Stimulated activated CD8-positive, alpha-beta memory T cell treated with anti-CD3 and anti-CD28 coated beads, Interleukin-7, amount 100 ng/mL, for 24 hours (primary cell): ENCODE data around the gene KATNAL1.
"Not testable (repeated sequence)": the region's sequence is repeated elsewhere in the genome, so short reads cannot be mapped to it uniquely, and the experiment has no call there.

Experiments used
- DNase-seq: peaks from one replicate; pipeline ENCODE4 v3.0.0-alpha.2; 2020; ENCODE audit warnings: low read depth

KATNAL1 gene

DNA sequence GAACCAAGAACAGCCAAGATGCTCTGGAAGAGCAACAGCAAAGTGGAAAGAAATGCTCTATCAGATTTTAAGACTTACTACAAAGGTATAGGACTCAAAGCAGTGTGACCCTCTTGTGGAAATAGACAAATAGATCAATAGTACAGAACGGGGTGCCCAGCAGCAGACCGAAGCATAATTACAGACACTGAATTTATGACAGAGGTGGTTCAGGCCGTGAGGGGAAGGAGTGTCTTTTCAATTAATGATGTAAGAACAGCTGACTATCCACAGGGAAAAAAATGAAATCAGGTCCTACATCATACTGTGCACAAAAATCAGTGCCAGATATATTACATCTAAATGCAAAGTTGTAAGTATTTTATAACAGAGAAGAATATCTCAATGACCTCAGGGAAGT, 95.6 kb downstream of the KATNAL1 start:
- DNase-seq = no peak

DNA sequence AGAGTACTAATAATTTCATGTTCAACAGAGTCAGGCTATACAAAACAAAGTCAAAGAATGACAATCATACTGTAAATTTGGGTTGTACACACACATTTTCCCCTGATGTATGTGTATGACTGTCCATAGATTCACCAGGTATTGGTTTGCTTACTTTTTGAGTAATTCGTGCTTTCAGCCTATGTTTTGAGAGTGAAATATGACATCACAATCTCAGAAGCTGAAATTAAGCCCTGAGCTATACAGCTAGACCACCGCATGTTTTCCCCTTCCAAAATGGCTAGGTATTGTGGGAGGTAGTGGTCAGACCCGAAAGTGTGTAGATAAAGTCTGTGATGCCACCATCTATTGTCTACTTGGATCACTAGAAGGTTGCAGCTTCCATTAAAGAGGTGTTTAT, 102.8 kb downstream of the KATNAL1 start:
- DNase-seq = no peak

DNA sequence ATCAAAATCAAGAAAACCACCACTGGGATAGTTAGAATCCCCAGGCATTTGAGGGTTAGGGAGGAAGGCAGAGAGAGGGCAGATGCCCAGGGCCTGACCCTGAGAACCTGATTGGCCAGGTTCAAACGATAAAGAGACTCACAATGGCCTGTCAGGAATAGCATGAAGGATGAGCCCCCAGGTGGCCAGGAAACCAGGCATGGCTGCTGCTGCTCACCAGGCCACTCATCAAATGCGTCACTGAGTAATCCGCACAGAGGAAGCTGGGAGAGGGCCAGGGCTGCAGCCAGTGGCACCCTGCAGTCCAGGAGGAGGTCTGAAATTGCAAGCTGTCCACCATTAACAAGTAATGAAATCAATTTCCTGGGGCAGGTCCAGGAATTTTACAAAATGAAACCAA, 111.3 kb downstream of the KATNAL1 start:
- no peak for DNase-seq

DNA sequence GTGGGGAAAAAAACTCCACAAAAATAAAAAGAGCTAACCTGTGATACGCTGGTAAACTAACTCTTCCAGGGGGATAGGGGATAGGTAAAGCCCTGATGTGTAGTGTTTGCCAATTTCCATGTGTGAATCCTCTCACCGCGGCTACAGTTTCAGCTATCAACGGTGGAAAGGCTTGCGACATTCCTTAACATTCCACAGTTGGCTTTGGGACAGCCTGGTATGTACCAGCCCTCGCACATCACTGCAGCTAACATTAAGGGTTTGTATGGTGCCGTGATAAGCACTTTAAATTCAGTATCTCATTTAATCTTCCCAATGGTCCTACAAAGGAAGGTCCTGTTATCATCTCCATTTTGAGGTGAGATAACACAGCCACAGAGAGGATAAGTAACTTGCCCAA, 112.4 kb downstream of the KATNAL1 start:
- no peak for DNase-seq

DNA sequence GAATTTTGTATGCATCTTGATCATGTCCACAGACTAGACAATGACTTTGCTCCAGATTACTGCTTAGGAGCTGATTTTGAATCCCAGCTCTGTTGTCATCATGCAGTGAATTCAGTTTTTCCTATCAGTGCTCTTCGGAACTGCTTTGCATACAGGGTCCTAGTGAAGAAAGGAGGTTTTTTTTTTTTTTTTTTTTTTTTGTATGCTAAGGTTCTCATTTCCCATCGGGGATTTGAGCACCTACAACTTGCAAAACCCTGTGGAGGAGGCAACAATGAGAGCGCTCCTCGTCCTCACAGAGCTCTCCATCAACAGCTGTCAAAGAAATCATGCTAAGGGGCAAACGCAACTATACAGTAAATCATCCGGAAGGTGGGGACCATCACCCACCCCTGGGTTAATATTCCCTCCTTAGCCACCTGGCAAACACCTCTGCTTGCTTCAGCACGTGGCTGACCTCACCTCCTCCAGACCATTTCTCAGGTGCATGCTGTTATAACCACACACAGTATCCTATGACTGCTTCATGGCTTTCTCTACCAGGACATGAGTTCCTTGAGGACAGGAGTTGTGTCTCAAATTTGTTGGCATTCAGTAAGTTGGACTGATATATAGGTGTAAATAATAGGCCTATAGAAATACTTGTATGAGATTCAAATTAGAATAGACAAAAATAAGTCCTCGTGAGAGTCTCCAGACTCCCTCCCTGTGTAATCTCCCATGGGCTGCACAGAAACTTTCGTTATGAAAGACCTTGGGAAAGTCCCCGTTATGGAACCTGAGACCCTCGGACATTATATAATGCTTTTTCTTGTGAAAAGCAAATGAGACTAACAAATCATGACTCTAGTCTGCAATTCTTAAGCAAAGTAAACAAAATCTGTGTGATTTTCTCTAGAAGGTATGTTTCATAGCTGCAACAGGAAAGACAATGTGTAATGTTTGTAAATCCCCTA, 113.8 kb downstream of the KATNAL1 start:
- no peak for DNase-seq

DNA sequence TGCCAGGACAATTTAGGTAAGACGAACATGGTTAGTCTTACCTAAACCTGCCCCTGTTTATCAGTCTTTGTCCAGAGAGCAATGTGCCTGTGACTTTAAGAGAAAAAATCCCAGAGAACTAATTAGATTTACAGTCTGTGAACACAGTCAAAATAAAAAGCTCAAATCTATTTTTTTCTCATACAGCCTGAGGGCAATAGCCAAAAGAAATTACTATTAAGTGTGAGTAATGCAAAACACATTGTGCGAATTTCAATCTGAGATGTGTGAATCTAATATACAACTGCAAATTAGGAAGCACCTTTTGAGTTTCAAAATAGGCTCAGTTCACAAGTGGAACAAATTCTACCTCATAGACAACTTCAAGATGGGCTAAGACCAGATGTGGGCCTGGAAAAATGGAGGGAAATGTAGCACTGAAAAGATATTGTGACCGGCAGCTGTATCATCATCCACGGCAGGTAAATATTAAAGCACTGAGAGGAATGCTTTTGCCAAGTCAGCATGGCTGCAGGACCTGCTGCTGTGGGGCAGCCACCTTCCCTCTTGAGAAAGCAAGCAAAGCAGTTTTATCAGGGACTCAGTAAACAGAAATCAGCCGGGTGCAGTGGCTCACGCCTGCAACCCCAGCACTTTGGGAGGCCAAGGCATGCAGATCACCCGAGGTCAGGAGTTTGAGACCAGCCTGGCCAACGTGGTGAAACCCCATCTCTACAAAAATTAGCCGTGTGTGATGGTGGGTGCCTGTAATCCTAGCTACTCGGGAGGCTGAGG, 114.8 kb downstream of the KATNAL1 start:
- DNase-seq = no peak

DNA sequence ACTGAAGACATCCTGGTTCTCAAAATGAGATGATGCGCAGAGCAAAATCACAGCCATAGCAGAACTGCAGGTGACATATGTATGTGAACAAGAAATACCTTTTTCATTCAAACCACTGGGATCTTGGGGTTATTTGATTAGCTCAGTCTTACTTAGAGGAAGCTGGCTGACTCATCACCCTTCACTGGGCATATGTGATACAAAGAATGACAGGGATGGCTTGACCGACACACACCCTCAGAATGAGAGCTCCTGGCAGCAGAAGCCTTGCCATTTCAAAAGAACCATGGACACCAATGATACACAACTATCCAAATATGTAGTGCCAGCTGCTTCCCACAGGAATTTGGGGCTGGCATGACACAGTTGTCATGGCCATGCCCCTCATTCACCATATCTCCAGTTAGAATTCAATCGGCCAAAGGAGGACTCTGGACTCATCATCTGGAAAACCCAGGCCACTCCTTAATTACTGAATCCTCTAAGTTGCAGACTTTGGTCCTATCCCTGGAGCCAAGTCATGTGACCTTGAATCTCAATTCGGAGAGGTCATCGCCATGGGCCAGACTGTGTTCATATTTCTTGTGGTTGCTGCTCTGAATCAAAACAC, 115.8 kb downstream of the KATNAL1 start:
- no peak for DNase-seq

DNA sequence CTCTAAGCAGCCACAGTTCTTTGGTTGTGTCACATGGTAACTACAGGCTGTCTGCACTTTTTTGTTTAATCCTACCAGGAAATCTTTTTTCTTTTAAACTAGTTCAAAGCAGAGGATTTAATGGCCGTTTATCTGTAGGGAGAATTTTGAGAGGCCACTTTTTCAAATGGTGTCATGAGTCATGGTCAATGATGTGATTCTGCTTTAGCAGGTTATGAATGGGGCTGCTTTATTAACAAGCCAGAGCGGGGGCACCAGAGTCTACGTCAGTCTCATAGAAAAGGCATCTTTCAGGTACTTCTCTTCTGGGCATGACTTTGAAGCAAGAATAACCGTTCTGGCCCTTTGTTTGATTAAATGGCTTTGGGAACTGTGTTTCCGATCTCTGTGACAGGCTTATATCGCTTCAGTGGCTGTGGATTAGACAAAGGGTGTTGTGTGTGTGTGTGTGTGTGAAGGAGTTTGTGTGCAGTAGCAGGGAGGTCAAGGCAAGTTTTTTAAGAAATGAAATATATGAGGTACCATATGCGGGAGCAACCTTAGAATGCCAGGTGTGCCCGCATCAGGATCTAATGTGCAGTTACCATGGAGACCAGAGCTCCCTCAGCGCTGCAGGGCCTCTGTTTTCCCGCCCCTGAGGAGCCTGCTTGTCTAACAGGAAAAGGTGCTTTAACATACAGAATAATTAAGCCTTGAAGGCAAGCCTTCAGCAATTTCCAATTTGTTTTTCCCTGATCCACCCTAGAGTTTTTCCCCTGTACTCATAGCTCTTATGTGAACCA, 120.5 kb downstream of the KATNAL1 start:
- DNase-seq = no peak

DNA sequence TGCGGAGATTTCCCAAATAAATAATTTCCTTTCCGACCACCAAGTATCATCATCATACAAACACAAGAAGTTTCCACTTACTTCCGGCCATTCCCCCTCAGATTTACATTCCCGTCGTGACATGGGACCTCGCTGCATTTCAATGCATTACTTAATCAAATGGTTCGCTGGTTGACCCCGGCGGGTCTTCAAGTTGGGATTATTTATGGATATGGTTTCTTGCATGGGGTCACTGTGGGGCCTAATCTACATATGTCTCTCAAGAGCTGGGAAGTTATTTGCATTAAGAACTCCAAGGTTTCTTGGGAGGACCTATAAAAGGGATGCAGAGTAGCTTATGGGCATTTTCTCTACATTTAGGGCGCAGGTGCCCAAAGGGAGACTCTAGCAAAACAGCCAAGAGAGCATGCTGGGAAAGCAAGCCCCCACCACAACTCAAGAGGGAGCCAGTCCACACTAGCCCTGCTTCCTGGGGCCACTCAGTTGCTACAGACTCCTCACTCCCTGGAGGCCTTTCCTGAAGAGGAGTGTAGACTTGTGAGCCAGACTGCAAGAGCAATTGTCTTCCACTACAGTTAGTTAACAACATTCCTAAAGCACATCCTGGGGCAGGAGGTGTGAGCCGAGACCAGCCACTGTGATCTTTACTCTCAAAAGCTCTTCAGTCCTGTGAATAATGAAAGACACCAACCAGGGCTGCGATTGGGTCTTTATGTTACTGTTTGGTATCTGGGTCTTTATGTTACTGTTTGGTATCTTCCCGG, 125.3 kb downstream of the KATNAL1 start:
- no peak for DNase-seq

DNA sequence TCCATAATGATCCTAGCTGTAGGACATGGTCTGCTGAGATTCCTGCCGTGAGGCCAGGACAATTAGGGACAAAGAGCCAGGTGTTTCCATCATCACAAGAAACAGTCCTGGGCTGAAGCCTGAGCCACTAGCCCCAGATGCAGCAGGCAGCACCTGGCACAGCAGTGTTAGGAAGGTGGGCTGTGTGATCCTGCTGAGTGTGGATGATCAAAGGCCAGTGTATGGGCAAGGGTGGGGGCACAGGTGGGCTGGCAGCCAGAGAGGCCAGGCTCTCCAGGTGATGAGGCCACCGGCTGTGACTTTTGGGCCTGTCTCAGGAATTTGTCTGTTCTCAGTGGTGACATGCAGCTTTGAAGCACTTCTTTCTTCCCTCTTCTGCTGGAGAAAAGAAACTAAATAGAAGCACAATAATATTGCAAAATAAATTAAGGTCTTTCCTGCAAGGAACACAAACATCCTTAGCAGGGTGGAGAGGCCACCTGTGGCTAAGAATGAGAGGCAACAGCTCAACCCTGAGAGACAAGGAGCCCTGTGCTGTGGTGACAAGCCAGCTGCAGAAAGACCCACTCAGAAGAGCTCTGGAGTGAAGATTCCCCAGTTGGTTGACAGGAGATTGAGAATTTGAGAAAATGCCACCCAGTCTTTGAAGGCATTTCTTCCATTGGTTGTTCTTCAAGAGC, 127.6 kb downstream of the KATNAL1 start:
- no peak for DNase-seq

DNA sequence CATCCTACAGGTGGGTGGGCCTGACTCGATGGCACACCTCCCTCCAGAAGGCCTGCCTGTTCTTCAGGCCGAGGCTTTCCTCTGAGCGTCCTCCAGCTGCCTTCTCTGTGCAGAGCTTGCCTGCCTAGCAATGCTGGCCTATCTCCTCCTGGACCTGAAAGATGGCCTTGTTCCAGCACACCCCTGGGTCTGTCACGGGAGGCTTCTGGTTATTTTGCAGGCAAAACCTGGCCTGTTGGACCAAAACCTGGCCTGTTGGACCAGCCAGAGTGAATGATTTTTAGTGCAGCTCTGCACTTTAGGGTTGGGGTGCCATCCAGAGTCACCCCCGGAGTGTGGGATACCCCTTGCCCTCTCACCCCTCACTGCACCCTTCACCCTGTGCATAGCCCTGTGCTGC, 128.4 kb downstream of the KATNAL1 start:
- DNase-seq = no peak

DNA sequence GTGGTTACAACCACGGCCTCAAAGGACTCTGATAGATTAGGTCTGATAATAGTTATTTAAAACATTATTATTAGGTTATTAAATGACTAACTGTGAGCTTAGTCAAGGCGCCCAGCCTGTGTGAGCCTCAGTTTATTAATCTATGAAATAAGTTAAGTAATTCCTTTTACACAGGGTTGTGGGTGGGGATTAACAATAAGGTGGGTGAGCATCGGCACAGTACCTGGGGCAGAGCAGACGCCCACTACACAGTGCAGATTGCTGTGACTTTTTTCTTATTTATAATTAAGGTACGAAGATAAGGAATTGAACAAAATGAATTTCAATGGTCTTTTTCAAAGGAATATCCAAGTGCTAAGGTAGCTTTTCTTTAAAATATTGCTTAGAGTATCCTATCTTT, 132.2 kb downstream of the KATNAL1 start:
- DNase-seq = no peak

DNA sequence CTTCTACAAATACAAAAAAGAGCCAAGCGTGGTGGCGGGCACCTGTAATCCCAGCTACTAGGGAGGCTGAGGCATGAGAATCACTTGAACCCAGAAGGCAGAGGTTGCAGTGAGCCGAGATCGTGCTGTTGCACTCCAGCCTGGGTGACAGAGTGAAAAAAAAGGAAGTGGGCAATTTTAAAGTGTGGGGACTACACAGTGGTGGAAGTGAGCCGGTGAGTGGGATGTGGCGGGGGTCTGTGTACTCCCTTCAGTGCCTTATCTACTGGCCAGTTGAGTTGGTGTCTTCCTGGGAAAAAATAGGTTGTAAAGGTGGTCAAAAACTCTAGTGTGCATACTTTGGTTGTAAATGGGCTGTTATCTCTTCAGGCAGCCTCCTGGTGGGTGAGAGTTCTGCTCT, 133.1 kb downstream of the KATNAL1 start:
- DNase-seq = not testable (repeated sequence)

DNA sequence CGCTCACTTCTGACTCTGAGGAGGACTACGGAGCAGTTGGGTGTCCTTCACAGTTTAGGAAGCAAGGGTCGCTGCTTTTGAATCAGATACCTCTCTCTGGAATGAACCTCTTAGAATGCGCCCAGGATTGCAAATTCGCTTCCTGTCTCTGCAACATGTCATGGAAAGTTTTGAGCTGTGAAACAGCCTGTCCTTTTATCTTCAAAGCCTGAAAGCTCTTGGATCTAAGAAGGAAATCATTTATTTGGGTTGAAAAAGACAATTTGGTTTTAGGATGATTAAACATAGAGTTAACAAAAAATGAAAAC, 134.1 kb downstream of the KATNAL1 start:
- DNase-seq = no peak

DNA sequence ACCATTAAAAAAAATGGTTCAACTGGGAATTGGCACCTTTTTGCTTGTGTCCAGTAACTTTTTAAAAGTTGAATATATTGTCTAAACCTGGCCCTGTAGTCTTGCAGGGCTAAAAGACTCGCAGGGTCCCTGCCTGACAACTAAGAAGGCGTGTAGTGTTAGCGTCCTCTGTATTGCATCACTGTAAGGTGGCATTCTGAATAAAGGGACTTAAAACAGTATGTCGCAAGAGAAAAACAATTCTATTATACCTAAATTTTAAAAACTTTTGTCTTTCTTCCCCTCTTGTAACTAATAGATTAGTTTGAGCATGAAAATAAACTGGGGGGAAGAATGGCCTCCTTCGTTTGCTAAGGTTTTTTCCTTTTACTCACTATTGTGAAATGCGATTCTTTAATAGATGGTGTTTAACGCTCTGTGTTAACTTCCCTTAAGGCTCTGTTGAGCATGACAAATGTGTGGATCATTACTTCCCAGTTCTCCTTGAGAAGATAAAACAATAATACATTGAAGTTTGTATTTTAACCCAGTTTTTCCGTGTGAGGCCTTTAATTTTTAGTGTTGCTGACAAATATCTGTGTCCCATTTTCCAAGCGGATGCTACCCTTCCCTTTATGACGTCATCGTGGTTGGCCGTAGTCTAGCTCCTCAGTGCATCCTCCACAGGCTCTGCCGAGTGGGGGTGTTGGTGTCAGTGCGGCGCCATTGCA, 134.6 kb downstream of the KATNAL1 start:
- no peak for DNase-seq

DNA sequence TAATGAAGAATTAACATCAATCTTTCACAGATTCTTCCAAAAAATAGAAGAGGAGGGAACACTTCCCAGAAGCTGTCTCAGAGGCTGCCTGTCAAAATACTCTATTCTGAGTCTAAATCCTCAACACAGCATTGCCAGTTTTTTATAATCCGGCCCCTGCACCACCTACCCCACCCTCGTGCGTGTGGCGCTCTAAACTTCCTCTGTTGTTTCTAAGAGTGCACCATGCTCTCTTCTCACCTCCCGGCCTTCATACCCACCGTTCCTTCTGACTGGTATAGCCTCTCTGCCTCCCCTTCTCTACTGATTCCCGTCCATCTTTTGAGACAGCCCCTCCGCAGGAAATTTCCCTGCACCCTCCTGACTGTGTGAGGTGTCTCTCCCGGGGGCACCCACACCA, 136.8 kb downstream of the KATNAL1 start:
- no peak for DNase-seq

DNA sequence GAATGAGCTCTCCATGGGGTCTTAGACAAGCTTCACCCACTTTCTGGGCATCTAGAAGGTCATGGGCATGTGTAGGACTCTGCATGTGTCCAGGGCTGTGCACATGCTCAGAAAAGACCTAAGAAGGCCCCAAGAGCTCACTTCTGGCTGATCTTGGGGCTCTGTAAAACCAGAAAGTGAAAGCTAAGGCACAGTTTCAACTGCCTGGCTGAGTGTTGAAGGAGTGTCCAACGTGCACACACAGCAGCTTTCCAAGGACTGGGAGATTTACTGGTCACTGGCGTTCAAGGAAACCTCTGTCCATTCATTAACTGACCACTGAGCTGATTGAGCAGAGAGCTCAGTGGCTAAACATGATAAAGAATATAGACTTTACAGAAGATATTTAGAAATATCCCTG, 137.9 kb downstream of the KATNAL1 start:
- DNase-seq = no peak

DNA sequence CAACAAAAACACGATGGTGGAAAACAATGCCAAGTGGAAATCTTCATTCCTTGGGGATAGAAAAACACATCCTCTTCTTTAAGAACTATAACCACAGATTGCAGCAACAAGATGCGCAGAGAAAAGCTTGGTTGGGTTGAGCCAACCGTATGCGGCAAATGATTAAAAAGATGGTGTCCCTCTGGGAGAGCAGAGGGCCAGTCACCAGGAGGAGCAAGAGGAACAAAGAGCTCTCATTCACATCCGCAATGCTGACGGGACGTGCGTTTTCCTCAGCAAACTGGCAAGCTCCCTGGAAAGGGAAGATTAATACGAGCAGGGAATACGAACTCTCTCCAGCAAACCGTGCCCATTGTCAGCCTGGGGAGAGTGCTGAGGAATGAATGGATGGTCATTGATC, 141.6 kb downstream of the KATNAL1 start:
- no peak for DNase-seq

DNA sequence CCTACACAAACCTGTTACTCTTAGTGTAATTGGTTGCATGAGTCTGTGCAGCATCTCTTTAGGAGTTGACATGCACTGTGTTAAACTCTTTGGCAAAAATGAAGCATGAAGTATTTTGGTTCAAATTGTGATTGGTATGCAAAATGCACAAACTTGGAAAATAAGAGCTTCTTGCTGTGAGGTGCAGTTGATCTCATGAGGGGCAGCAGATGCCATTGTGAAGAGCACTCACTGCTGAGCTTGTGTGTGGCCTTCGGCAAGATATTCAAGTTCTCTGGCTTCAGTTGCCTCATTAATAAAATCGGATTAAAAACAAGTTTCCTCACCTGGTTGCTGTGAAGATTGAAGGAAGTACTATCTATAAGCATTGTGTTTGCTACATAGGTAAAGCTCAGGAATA, 142.3 kb downstream of the KATNAL1 start:
- no peak for DNase-seq

DNA sequence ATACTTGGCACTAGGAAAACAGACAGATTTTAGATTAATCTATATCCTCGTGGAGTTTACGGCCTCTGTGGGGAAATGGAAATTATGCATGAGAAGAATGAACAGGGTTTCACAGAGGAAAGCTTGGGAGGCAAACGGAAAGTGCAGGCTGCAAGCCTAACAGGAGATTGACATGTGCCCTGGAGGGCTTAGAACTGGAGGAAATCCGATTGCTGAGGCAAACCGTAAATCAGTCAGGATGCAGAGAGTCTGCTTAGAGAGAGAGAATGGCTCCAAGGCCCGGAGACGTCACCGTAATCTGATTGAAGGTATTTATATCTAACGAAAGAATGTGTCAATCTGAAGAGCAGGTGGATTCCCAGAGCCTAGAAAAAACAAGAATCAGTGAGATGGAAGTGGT, 143.2 kb downstream of the KATNAL1 start:
- DNase-seq = no peak
